ENCODE results near the gene KIFC3. TPM values are rescaled to one million over a fixed set of nuclear protein-coding genes. Genes with fewer than 3 reads are reported as not detected.

Gene KIFC3
- total and polyA plus RNA-seq, 2 of the 13 experiments (the other 11 are each of a cell fraction or from before 2014, with no cell fraction given), result 42.1 to 45.3 TPM

- TF ChIP-seq PAXIP1 (CRISPR knock-in tag; conservative IDR thresholded peaks at IDR 0.05), result peak; percentile 87
- no peak; the same call in none of the 2 replicates for TF ChIP-seq IRF2 (CRISPR knock-in tag; IDR thresholded peaks at IDR 0.05)
- peak; percentile 74 for TF ChIP-seq PHF5A (CRISPR knock-in tag; IDR thresholded peaks at IDR 0.05; ENCODE audit: low read depth, unreplicated experiment)
- TF ChIP-seq ZNF317 (CRISPR knock-in tag; IDR thresholded peaks at IDR 0.05), result peak; percentile 81; the same call in 1 of the 2 replicates
- peak; percentile 49; the same call in 1 of the 2 replicates for TF ChIP-seq ZNF362 (CRISPR knock-in tag; IDR thresholded peaks at IDR 0.05; ENCODE audit: borderline replicate concordance)
- no peak for TF ChIP-seq SRSF9 (IDR thresholded peaks at IDR 0.05; ENCODE audit: borderline replicate concordance, insufficient read depth, low read depth, low read length, poor library complexity, severe bottlenecking)
- TF ChIP-seq SRSF1 (optimal IDR thresholded peaks at IDR 0.05; ENCODE audit: low read depth, low read length), result no peak
- TF ChIP-seq ZNF264 (CRISPR knock-in tag; IDR thresholded peaks at IDR 0.05), result peak; percentile 58; the same call in 1 of the 2 replicates
- no peak for TF ChIP-seq KLF12 (CRISPR knock-in tag; IDR thresholded peaks at IDR 0.05; ENCODE audit: borderline replicate concordance)
- TF ChIP-seq ZNF318 (CRISPR knock-in tag; IDR thresholded peaks at IDR 0.05), result no peak
- peak; percentile 71 for TF ChIP-seq ARNTL (CRISPR knock-in tag; IDR thresholded peaks at IDR 0.05)
- TF ChIP-seq CBX5 (CRISPR knock-in tag; IDR thresholded peaks at IDR 0.05; ENCODE audit: borderline replicate concordance), result peak; percentile 82; the same call in 1 of the 2 replicates
- peak; percentile 95 for TF ChIP-seq SAP130 (CRISPR knock-in tag; IDR thresholded peaks at IDR 0.05; ENCODE audit: low read depth)
- TF ChIP-seq ZNF225 (CRISPR knock-in tag; IDR thresholded peaks at IDR 0.05), result peak; percentile 73; the same call in 1 of the 2 replicates
- TF ChIP-seq GZF1 (CRISPR knock-in tag; IDR thresholded peaks at IDR 0.05), result no peak
- TF ChIP-seq TCF7L2 (IDR thresholded peaks at IDR 0.05; ENCODE audit: low read depth, low read length), result no peak
Measured at GRCh38 chr16:57810197-57811031, 8.1 kb upstream of the KIFC3 start (continued).

All from HepG2 (cell line).